Measurements from ENCODE around the gene P4HA2. TPM values are rescaled to one million over a fixed set of nuclear protein-coding genes. Genes with fewer than 3 reads are reported as not detected.

P4HA2 gene
- total and polyA plus RNA-seq, 9 of the 15 experiments (the other 6 are each of a cell fraction or from before 2014, with no cell fraction given): 9.6 to 50.0 (median 12.7) TPM

GRCh38 chr5:132257131-132258101, 29.8 kb upstream of the P4HA2 start, which contains the start of gene PDLIM4:
PDLIM4 (plus strand) TSS chr5:132257696; CDS start chr5:132257735, 39 bp downstream.
- CTCF ChIA-PET (ENCODE audit: low intra/inter-chr PET ratio): no interaction called here
- Histone ChIP-seq H3K4me1 (replicated peaks in 1 of 2; ENCODE audit: control insufficient read depth in 2 of 2, insufficient read depth in 2 of 2, low read length in 2 of 2) (peaks cover 33 to 51% of the 10 kb centered on the region in 2 experiments), H3K9ac (ENCODE audit: insufficient read depth in 1 of 2, low read depth in 2 of 2, low read length in 2 of 2) (peak within 1 kb of the TSS; percentile 72 to 93), H3K27ac (ENCODE audit: extremely low read depth, low read depth, low read length) (peak within 1 kb of the TSS; percentile 74), H3K9me1 (ENCODE audit: control insufficient read depth, insufficient read depth, low read length) (no peaks in the 10 kb centered on the region), H3K36me3 (ENCODE audit: control insufficient read depth, insufficient read depth, low read length) (peaks cover 14% of the 10 kb centered on the region; the same call in 2 of the 3 replicates), H4K20me1 (replicated peaks; ENCODE audit: control insufficient read depth, insufficient read depth, low read length) (0 out of 2 replicates have a peak, but pooled peaks cover 4% of the 10 kb centered on the region), H3K79me2 (ENCODE audit: control insufficient read depth, insufficient read depth, low read length) (peaks cover 36% of the 10 kb centered on the region), H3K4me3 (peak within 1 kb of the TSS; percentile 63), H2AFZ (ENCODE audit: low read depth, low read length) (peak within 1 kb of the TSS; percentile 87), H3K27me3 (ENCODE audit: control insufficient read depth in 2 of 2, insufficient read depth in 2 of 2, low read length in 2 of 2) (no peaks in the 10 kb centered on the region), H3K9me3 (replicated peaks; ENCODE audit: control insufficient read depth, insufficient read depth, low read depth, low read length) (no peaks in the 10 kb centered on the region; the same call in 1 of the 2 replicates), H3K4me2 (ENCODE audit: insufficient read depth, low read length) (peak within 1 kb of the TSS; percentile 74)
- intact Hi-C loops (cut with micrococcal nuclease) (no loop called here), in situ Hi-C loops (cut with MboI) (no loop called here)
- ATAC-seq (peak; percentile 57), FAIRE-seq (no peak), DNase-seq (ENCODE audit: extremely low read depth in 1 of 4, low spot score in 3 of 4) (peak; percentile 56 to 85 (median 75))
- POLR2A ChIA-PET: interaction anchor here (0.8 kb wide), 1 partner anchor 49 kb away, joined by 5 read pairs; no protein-coding TSS in a partner anchor
- no TSS peak for BruUV-seq (replicated peaks)
- WGBS (ENCODE audit: insufficient coverage, low coverage, missing lambda C conversion rate): 41% methylated on average over 28 of the region's 88 CpGs
- TF ChIP-seq VEZF1 (CRISPR knock-in tag; IDR thresholded peaks at IDR 0.05): peak; percentile 30; the same call in 1 of the 2 replicates
- TF ChIP-seq SAFB (IDR thresholded peaks at IDR 0.05; ENCODE audit: borderline replicate concordance, low read depth, low read length): 0 out of 2 replicates have a peak, but pooled peaks have one; percentile 46
- TF ChIP-seq ZNF311 (CRISPR knock-in tag; IDR thresholded peaks at IDR 0.05): no peak
- peak; percentile 45; the same call in 1 of the 2 replicates for TF ChIP-seq PHF8 (IDR thresholded peaks at IDR 0.05; ENCODE audit: borderline replicate concordance, low read length)
- TF ChIP-seq SMARCB1 (IDR thresholded peaks at IDR 0.05; ENCODE audit: insufficient read length, low read depth): no peak
- TF ChIP-seq ZNF384 (IDR thresholded peaks at IDR 0.05; ENCODE audit: low read depth, low read length): no peak
- TF ChIP-seq PCBP1 (IDR thresholded peaks at IDR 0.05; ENCODE audit: low read depth, low read length, poor library complexity, severe bottlenecking): peak; percentile 59
- no peak for TF ChIP-seq RNF219 (CRISPR knock-in tag; IDR thresholded peaks at IDR 0.05)
- no peak for TF ChIP-seq FOXJ2 (tag; IDR thresholded peaks at IDR 0.05)
- TF ChIP-seq EGR1 (conservative IDR thresholded peaks at IDR 0.05): peak; percentile 68
- peak; percentile 32; the same call in 1 of the 2 replicates for TF ChIP-seq SMAD4 (CRISPR knock-in tag; conservative IDR thresholded peaks at IDR 0.05)

All from K562 (cell line).